Stimulated activated naive CD4-positive, alpha-beta T cell treated with Interleukin-2 at 50 U/mL for 16 hours (primary cell): ENCODE measurements around the gene KIAA1671.
"Not testable (repeated sequence)": the region's sequence is repeated elsewhere in the genome, so short reads cannot be mapped to it uniquely, and the experiment has no call there.

Experiments
- DNase-seq: peaks from one replicate; lab custom pipeline; 2025; lab: John Stamatoyannopoulos, UW

The KIAA1671 gene

DNA sequence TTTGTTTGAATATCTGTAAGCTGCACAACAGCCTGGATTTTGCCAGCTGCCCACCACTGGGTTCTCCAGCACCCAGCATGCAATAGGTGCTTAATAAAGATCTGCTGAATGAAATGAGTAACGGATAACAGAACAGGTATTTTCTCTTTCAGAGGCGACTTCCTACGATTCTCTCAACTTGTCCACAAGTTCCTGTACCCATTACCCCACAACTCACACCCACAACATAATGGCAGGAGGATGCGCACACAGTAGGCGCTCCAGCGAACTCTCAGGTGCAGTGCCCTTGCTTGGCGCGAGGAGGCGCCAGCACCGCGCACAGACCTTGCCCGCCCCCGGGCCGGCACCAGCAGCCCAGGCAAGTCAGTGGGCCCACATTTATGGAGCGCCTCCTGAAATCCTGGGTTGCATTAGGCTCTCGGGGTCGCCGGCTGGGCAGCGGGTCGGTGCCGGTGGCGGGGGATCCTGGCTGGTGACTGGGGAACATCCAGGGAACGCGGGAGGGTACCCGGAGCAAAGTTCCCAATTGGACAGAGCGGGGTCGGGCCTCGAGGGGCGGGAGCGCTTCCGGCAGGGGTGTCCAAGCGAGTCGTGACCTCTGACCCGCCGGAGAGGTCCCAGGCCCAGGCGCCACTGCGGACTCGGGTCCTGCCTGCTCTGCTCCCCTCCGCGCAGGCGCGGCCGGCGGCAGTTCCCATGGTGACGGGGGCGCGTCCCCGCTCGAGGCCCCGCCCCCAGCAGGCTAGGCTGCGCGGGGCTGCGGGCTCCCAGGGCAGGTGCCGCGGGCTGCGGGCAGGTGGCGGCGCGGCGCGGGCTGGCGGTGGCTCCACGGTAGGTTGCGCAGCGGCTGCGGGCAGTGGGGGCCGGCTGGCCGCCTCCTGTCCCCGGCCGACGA lies at the start of gene KIAA1671:
Gene KIAA1671, plus strand, starts transcription at position 775 of the 895 bp plus-strand sequence. CDS start 75,284 bp downstream, outside the sequence.
- peak; percentile 71 for DNase-seq

DNA sequence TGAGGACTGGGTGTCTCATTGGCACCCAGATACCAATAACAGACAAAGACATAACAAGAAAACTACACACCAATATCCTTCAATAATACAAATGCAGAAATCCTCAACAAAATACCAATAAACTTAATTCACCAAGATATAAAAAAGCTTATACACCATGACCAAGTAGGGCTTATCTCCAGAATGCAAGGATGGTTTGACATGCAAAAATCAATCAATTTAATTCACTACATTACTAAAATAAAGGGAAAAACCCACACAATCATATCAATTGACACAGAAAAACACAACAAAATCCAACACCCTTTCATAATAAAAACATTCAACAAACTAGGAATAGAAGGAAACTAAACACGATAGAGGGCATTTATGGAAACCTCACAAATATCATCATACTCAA lies 46.6 kb upstream of the KIAA1671 start:
- DNase-seq = no peak

DNA sequence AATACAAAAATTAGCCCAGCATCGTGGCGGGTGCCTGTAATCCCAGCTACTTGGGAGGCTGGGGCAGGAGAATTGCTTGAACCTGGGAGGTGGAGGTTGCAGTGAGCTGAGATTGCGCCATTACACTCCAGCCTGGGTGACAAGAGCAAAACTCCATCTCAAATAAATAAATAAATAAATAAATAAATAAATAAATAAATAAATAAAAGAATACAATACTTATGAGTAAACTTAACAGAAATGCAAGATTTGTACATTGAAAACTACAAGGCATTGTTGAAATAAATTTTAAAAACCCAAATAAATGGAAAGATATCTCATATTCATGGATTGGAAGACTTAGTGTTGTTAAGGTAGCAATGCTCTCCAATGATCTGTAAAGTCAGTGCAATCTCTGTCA lies 45.4 kb upstream of the KIAA1671 start:
- not testable (repeated sequence) for DNase-seq

DNA sequence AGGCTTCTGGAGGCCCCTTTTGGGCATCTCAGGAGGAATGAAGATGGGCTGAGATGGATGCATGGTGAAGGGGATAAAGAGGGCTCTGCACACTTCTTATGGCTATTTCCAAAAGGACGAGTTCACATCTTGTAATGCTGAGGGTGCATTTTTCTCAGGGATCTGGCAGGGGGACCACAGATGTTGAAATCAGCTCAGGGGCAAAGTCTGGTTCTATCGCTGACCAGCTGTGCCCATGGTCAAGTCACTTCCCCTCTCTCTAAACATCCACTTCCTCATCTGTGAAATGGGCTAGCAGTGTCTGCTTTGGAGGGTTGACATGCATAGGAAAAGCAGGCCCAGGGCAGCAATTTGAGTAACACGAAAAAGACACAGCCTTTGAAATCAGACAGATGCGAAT lies 32.5 kb upstream of the KIAA1671 start:
- DNase-seq = no peak

DNA sequence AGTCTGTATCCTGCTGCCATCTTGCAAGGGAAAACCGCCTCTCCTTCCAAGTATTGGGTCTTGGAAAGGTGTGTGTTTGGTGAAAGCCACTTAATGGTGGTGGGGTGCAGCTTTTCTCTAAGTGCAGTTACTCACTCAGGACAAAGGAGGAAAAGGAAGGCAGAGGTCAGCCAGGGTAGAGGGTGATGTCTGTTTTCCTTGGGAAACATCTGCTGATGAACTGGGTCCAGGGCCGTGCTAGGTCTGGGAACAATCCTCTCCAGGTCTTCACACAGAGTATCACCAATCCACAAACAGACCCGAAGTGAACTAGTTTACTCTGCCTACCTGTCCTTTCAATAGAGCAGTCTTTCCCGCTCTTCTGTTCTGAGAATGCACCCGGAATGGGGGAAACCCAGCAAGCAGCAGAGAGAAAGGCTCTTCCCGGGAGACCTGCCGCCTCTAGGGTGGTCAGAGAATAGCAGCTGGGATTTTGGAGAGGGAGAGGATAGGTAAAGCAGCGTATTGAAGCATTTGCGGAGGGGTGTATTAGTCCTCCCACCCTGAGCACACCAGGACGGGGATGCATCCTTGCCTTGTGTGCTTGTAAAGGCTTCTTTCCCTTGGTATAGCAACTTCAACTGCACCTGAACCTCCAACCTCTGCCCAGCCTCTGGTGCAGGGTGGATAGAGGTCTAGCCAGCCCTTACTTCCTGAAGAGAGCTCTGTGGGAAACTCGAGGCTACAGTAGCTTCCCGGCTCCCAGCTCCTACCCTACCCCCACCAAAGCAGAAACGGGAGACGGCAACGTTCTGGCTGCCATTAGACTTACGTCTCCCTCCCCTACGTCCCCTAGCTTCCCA lies 26.7 kb upstream of the KIAA1671 start:
- DNase-seq = no peak

DNA sequence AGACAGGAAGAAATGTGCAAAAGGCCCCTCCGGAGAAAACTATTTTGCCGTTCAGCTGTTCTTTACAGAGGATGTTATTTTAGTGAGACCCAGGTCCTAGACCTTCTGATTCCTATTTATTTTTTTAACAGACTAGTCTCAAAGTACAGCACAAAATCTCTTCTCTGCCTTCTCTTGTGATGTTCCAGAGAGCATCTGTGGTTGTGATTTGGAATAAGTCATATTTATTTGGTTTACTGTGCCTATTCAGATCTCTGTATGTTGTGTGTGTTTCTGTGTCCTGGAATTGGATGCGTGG lies 26.1 kb upstream of the KIAA1671 start:
- no peak for DNase-seq

DNA sequence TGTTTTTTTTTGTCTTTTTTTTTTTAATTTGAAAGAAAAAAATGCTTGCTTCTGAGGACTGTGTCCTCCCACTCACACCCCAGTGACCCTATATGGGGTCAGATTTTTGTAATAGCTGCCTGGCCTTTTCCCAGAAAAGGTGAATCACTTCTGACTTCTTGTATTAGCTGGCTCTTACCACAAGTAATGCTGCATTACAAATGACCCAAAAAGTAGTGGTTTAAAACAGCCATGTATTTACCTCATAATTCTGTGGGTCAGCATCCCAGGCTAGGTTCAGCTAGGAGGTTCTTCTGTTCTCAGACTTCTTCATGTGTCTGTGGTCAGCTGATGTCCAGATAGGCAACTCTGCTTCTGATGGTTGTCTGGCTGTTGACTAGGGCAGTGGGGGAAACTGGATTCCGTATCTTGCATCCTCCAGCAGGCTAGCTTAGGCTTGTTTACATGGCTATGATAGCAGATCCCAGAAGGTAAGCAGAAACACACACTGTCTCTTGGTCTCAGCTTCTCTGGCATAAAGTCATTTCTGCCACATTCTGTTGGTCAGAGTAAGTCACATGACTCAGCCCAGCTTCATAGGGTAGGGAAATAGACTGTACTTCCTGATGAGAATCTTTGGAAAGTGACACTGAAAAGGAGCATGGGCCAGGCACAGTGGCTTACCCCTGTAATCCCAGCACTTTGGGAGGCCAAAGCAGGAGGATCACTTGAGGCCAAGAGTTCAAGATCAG lies 25.5 kb upstream of the KIAA1671 start:
- DNase-seq = no peak

DNA sequence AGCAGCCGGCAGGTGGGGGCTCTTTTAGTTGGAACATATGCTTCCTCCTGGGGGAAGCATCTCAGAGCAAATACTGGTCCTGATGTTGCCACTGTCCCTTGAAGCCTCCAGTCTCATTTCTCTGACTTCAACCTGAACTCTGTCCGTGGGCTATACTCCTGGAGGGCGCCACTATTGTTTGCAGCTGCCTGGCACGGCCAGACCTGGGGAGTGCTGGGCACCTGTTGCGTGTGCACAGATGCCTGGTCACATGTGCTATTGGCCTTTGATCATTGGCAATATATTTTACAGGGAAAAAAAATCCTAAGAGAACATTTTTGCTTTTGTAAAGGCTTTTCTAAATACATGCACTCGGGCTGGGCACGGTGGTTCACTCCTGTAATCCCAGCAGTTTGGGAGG lies 24.2 kb upstream of the KIAA1671 start:
- DNase-seq = no peak

DNA sequence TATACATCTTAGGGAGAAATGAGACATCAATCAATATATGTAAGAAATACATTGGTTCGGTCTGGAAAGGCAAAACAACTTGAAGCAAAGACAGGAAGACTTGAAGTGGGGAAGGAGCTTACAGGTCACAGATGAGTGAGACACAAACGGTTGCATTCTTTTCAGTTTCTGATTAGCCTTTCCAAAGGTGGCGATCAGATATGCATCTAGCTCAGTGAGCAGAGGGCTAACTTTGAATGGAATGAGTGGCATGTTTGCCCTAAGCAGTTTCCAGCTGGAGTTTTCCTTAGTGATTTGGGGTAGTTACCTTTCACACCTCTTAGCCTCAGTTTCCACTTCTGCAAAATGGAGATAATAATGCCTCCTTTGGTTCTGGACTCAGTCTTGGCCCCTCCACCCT lies 21.8 kb upstream of the KIAA1671 start:
- no peak for DNase-seq

DNA sequence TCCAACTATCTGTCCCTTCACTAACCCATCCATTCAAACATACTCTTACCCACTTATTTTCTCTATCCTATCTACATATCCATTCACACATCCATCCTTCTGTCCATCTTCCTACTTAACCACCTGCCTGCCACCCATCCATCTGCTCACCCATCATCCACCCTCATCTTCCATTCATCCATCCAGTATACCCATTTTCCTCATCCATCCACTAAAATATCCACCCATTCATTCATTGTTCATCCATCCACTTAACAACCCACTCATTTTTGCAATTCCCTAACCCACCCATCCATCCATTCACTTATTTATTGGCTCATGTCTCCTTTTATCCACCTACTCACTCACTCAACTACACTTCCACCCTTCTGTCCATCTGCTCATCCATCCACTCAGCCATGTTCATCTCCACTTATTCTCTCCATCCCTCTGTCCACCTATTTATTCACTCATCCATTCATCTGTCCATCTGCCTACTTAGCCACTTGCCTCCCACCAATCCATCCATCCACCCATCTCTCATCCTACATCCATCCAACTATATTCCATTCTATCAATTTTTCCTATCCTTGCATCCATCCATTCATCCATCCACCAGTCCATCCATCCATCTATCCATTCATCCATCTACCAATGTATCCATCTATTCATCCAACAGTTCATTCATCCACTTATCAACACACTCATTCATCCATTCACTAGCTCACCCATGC lies 16.6 kb upstream of the KIAA1671 start:
- no peak for DNase-seq

DNA sequence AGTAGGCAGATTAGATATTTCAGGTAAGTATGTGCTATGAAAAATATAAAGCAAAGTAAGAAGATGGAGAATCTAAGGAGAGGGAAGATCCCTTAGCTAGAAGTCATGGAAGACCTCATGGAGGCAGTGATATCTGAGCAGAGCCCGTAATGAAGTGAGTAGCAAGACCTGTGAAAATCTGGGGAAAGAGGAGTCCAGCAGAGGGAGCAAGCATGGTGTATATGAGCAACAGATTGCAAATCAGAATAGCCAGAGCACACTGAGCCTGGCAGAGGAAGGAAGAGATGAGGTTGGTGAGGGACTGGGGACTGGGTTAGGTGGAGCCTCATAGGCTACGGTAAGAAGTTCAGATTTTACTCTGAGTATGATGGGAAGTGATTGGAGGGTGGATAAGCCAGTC lies 15.4 kb upstream of the KIAA1671 start:
- no peak for DNase-seq

DNA sequence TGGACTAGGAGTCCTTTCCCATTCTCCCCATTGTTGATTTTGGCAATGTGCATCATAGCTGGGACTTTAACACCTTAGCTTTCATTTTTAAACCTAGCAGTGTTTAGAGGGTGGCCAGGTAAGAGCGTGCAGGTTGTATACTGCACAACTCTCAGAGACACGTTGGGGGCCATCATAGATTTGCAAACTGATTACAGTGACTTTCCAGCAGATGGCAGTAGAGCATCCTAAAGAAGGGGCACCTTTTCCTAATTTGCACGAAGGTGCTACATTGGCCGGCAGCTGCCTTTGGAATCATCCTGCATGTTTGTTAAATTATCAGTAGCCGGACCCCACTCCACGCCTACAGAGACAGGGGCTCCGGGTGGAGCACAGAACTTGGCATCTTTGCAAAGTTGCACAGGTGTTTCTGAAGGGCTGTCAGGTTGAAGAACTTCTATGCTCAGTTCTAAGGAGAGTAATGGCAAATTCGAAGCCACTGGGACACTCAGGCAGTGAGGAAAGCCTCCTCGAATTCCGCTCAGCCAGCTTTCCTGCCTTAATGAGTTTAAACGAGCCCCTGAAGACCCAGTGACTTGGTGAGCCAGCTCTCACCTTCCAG lies 13.7 kb upstream of the KIAA1671 start:
- DNase-seq = no peak

DNA sequence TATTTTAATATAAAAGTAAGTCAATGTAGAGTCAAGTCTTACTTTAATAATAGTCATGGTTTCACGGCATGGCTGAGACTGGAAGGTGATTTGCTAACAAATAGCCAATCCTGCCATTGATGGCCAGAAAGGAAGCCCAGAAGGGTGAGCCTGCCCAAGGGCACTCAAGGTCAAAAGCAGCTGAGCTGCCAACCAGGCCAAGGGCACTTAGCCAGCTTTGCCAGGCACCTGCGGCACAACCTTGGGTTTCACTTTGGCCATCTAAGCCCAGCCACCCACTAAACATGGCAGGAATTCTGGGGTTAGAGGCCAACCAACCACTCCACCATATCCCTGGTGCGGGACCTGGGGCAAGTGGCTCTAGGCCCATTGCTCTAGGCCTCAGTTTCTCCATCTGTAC lies 10.2 kb upstream of the KIAA1671 start:
- no peak for DNase-seq

DNA sequence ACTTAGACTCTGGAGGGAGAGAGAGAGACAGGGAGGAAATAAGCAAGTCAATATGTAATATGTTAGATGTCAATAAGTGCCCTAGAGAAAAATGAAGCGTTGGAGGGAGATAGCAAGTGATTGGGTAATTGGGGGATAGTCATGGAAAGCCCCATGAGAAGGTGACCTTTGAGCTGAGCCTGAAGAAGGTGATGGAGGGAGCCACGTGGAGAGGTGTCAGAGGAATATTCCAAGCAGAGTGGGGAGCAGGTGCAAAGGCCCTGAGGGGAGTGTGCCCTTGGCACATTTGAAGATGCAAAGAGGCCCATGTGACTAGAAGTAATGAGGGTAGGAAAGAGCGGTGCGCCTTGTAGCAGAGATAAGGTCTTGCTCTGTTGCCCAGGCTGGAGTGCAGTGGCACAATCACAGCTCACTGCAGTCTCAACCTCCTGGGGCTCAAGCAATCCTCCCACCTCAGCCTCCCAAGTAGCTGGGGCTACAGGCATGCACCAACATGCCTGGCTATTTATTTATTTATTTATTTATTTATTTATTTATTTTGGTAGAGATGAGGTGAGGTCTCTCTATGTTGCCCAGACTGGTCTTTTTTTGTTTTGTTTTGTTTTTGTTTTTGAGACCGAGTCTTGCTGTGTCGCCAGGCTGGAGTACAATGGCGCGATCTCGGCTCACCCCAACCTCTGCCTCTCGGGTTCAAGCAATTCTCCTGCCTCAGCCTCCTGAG lies 8.1 kb upstream of the KIAA1671 start:
- no peak for DNase-seq

DNA sequence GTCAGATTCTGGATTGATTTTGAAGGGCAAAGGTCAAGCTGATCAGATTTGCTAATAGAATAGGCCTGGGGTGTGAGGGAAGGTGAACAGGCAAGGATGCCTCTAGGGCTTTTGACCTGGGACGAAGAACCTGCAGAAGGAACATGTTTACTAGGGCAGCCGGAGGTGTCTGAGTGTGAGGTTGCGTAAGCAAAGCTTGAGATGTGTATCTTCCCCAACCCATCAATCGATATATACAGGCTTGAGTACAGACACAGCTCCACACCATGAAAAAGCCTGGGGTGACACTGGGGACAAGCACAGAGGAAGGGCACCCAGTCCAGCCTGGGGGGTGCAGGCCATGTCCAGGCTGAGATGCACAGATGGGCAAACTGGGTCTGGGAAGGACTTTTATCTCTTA lies 7.1 kb upstream of the KIAA1671 start:
- no peak for DNase-seq

DNA sequence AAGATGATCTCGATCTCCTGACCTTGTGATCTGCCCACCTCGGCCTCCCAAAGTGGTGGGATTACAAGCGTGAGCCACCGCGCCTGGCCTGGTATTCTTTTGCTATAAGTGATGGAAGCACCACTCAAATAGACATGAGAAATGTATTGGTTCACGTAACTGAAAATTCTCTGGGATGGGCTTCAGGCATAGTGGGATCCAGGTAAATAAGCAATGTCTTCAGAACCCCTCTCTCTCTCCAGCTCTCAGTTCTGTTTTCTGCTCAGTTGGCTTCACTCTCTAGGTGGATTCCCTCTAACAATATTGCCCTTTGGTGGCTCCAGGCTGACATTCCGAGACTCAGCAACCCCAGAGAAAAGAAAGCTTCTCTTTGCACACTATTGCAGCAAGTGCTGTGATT lies 5.1 kb upstream of the KIAA1671 start:
- DNase-seq = no peak

DNA sequence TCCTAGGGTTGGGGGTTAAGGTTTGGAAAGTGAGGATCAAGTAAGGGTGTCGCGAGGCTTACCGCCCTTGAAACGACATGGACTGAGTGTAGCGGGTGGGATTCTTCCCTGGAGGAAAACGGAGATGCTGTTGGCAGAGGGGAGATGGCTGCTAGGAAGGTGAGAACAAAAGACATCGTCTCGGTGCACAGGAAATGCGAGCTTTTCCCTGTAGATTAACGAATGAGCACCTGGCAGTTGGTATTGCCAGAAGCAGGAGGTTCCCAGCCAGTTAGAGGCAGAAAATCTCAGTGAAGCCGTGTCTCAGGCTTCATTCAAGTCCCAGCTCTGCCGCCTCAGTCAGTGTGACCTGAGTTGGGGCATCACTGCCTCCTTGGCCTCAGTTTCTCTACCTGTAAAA lies 4.6 kb upstream of the KIAA1671 start:
- no peak for DNase-seq

DNA sequence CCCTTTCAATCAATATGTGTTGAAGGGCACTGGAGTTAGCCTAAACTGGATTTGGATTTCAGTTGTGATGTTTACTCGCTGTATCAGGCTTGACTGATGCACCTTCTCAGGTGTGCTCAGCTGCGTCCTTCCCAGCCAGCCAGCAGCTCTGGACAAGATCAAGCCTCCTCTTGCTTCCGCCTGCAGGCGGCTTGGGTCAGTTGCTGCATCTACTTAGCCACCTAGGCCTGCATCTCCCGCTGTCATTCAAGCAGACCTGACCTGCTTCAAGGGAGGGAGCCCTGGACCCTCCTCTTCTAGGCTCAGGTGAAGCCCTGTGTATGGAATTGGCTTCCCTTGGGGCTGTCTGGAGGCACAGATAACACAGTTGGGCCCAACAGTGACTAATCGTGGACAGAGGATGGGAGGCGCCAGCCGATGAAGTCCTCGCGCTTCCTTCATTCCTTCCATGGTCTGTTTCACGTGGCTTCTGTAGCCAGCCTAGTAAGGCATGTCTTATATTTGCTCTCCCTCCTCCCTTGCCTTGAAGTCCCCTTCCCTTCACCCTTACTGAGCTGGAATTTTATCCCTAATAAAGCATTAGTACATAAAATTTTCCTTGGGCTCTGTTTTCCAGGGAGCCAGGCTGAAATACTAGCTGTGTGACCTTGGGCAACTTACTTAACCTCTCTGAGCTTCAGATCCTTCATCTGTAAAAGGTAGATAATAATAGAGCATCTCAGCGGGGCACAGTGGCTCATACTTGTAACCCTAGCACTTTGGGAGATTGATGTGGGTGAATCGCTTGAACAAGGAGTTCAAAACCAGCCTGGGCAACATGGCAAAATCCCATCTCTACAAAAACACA lies 3.9 kb upstream of the KIAA1671 start:
- DNase-seq = no peak

DNA sequence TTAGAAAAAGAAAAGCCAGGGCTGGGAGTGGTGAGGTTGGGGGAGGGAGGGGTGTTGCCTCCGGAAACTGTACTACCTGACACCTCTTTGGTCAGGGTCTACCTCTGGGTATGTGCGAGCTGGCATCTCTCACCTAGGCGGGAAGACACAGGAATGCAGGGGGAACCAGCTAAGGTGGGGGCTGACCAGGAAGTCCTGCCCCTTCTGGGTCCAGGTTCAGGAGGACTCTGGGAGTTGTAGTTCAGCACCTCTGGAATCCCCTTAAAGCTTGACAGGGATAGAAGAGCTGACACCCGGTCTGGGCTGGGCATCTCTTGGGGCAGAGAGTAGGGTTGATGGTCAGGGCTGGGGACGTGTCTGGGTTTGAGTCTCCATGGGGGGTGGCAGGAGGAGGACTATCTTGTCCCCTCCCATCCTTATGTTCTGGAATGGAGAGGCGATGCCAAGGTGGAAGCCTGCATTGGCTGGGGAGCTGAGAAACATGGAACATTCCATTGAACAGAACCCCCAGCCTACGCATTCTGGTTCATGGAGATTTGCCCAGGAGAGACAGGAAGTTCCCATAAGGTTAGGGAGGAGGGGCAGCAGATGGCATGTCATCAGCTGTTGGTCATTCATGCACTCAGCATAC lies 2.1 kb upstream of the KIAA1671 start:
- no peak for DNase-seq
